ENCODE data around the gene POLR3H. TPM values are rescaled to one million over a fixed set of nuclear protein-coding genes. Genes with fewer than 3 reads are reported as not detected.

POLR3H gene
- total RNA-seq, 4 donors from 2014 or later: 5.6 to 8.4 (median 7.0) TPM

GRCh38 chr22:41535244-41535643, 9.0 kb downstream of the POLR3H start:
- intact Hi-C loops (cut with DNase I; ENCODE audit: low total_unique reads): no loop called here
- no peak for DNase-seq
- H3K36me3 ChIP-seq: no peaks in the 10 kb centered on the region
- H3K27ac ChIP-seq: no peak overlapping the region
- WGBS, 2 donors (ENCODE audit: low coverage in 1 of 2): 85 to 93% methylated on average over 5 of the region's 5 CpGs
- no peak for TF ChIP-seq CTCF (IDR thresholded peaks at IDR 0.05)
- no peak for TF ChIP-seq POLR2AphosphoS5 (IDR thresholded peaks at IDR 0.05)
- TF ChIP-seq POLR2A (IDR thresholded peaks at IDR 0.05): no peak
- no peak for TF ChIP-seq EP300 (IDR thresholded peaks at IDR 0.05; ENCODE audit: low read depth)
- peaks cover 0 to 5% (median 0%) of the 10 kb centered on the region in 4 donors for H3K4me1 ChIP-seq
- in situ Hi-C loops (cut with MboI; ENCODE audit: low pct_ligation_motif_present in 1 of 4, low pct_unique_long_range_greater_than_20kb in 1 of 4, low sequenced_read_pairs in 3 of 4): no loop called here
- no peaks in the 10 kb centered on the region for H3K27me3 ChIP-seq
- no peaks in the 10 kb centered on the region for H3K9me3 ChIP-seq
- no peak overlapping the region for H3K4me3 ChIP-seq

GRCh38 chr22:41534219-41534618, 10.1 kb downstream of the POLR3H start:
- DNase-seq: no peak
- WGBS, 2 donors (ENCODE audit: low coverage in 1 of 2): 90% methylated on average over 8 of the region's 8 CpGs; no CpG with 5 or more reads in 1 of the 2 donors
- in situ Hi-C loops (cut with MboI; ENCODE audit: low pct_ligation_motif_present in 1 of 4, low pct_unique_long_range_greater_than_20kb in 1 of 4, low sequenced_read_pairs in 3 of 4) (no loop called here), intact Hi-C loops (cut with DNase I; ENCODE audit: low total_unique reads) (no loop called here)
- Histone ChIP-seq H3K27me3 (no peaks in the 10 kb centered on the region), H3K4me1 (peaks cover 0 to 5% (median 0%) of the 10 kb centered on the region in 4 donors), H3K36me3 (peaks cover 0 to 4% (median 0%) of the 10 kb centered on the region in 4 donors), H3K9me3 (no peaks in the 10 kb centered on the region), H3K4me3 (no peak overlapping the region), H3K27ac (no peak overlapping the region)
- TF ChIP-seq EP300 (IDR thresholded peaks at IDR 0.05; ENCODE audit: low read depth) (no peak), CTCF (IDR thresholded peaks at IDR 0.05) (no peak), POLR2AphosphoS5 (IDR thresholded peaks at IDR 0.05) (no peak)

DNA sequence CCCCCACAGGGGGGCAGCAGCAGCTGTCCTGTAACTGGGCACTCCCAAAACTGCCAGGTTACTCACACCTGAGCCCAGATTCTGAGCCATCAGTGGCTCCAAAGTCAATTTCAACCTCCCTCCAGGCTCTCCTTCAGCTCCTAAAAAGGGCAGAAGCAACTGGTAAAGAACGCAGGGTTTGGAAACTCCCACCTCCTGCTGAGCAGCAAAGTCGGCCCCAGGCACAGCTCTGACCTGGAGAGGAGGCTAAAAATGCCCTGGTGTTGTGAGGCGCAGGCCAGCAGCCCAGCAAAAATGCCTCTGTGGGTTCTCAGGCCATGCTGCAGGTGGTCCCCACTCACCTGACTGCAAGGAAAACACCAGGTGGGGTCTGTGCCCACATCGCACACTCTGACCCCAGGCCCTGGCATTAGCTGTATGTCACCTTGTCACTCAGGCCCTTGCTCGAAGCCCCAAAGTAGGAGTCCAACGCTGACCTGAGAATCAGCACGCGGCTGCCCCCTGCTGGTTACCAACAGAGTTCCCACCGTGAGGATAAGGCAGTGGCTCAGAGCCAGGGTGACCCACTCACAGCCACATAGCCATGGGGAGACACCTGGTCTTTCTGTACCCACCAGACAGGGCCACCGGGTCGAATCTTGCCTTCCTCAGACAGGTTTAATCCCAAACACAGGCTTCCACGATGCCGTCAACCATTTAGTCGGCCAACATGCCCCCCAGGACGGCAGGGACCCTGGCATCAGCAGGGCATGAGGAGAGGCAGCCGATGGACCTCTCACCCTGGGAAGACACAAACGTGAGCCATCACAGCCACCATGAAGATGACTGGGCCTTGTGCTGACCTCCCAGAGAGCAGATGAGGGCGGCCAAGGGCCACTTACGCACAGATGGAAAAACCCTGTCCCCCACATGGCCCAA, 11.1 kb downstream of the POLR3H start:
- intact Hi-C loops (cut with DNase I; ENCODE audit: low total_unique reads): no loop called here
- peaks cover 0 to 5% (median 0%) of the 10 kb centered on the region in 4 donors for H3K4me1 ChIP-seq
- WGBS, 2 donors (ENCODE audit: low coverage in 1 of 2): 52% methylated on average over 13 of the region's 19 CpGs; no CpG with 5 or more reads in 1 of the 2 donors
- H3K27ac ChIP-seq: peak overlapping the region; percentile 28 to 61 (median 33)
- H3K4me3 ChIP-seq: no peak overlapping the region
- no peaks in the 10 kb centered on the region for H3K9me3 ChIP-seq
- in situ Hi-C loops (cut with MboI; ENCODE audit: low pct_ligation_motif_present in 1 of 4, low pct_unique_long_range_greater_than_20kb in 1 of 4, low sequenced_read_pairs in 3 of 4): no loop called here
- no peaks in the 10 kb centered on the region for H3K27me3 ChIP-seq
- DNase-seq: peak; percentile 82
- peaks cover 0 to 14% (median 3%) of the 10 kb centered on the region in 4 donors for H3K36me3 ChIP-seq
- TF ChIP-seq EP300 (IDR thresholded peaks at IDR 0.05; ENCODE audit: low read depth): no peak
- no peak for TF ChIP-seq POLR2A (IDR thresholded peaks at IDR 0.05)
- TF ChIP-seq POLR2AphosphoS5 (IDR thresholded peaks at IDR 0.05): peak in 2 of 3 donors; percentile 4 to 47
- peak; percentile 71 to 83 (median 79) for TF ChIP-seq CTCF (IDR thresholded peaks at IDR 0.05)

DNA sequence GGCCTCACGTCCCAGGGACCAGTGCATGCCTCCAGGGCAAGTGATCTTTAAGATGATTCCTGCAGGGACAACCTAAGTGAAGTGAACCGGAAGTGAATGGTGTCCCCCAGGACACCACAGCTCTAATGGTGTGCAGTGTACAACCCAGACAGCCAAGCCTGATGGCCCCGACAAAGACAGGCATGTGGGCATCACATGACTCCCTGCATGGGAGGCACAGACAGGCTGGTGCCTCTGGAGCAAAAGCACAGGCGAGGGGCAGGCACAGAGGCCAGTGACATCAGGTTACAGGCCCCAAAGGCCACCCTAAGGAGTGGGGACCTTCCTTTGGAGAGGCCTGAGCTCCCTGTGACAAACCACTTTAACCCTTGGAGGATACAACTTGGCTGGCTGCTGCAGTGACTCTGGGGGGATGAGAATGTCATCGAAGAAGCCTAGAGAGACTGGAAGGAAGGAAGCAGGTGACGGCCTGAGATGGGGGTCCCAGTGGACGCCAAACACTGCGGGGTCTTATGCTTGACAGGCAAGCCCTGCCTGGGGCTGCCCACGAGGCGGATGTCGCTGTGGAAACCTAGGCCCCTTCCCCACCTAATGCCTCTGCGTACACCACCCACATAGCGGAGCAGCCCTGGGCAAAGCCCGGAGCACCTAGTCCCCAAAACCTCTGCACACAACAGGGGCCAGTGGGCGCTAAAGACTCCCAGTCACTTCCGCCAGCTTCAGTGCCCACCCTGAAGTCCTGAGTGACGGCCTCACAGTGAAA, 12.4 kb downstream of the POLR3H start:
- TF ChIP-seq POLR2A (IDR thresholded peaks at IDR 0.05) (no peak), POLR2AphosphoS5 (IDR thresholded peaks at IDR 0.05) (peak in 1 of 3 donors; percentile 2), EP300 (IDR thresholded peaks at IDR 0.05; ENCODE audit: low read depth) (no peak), CTCF (IDR thresholded peaks at IDR 0.05) (no peak)
- in situ Hi-C loops (cut with MboI; ENCODE audit: low pct_ligation_motif_present in 1 of 4, low pct_unique_long_range_greater_than_20kb in 1 of 4, low sequenced_read_pairs in 3 of 4) (no loop called here), intact Hi-C loops (cut with DNase I; ENCODE audit: low total_unique reads) (no loop called here)
- DNase-seq: no peak
- Histone ChIP-seq H3K36me3 (peaks cover 0 to 26% (median 7%) of the 10 kb centered on the region in 4 donors), H3K4me1 (peaks cover 0 to 5% (median 0%) of the 10 kb centered on the region in 4 donors), H3K27ac (no peak overlapping the region), H3K4me3 (no peak overlapping the region), H3K27me3 (no peaks in the 10 kb centered on the region), H3K9me3 (no peaks in the 10 kb centered on the region)
- WGBS, 2 donors (ENCODE audit: low coverage in 1 of 2): 90 to 95% methylated on average over 4 to 17 of the region's 17 CpGs
